Stimulated activated CD4-positive, alpha-beta T cell treated with anti-CD3 and anti-CD28 coated beads, Interleukin-12 subunit alpha, Interleukin-12 subunit beta, amount 100 ng/mL, for 4 hours (primary cell): ENCODE data around the gene KIF16B.
"Not testable (repeated sequence)": the region's sequence is repeated elsewhere in the genome, so short reads cannot be mapped to it uniquely, and the experiment has no call there.

Experiments used
- DNase-seq: peaks from one replicate; pipeline ENCODE4 v3.0.0-alpha.2; 2020

Gene KIF16B

DNA sequence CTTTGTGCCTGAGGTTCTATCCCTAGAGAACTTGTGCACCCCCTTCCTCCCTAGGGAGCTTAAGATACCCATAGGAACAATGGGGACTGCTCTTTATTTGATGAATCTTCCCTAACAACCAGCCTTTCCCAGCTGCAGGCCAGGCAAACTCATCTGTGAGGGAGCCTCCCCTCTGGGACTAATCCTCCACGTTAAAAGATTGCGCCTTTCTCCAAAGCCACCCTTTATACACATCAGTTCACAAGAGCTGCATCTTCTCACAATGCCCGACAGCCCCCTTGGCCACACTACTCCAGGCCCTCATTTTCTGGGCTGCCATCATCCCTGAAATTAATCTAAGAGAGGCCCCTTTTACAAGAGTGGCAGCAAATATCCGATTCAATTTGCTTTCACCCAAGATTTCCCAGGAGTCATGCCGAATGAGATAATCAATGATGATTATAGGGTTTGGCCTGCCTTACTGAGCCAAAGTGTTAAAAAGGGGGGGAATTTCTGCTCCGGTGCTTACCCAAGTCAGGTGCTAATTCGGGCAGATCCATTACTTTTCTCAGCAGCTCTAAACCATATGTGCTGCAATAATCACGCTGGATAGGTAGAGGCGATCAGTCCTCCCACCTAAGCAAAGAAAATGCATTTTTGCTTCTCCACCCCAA is 336.5 kb downstream of the KIF16B start:
- no peak for DNase-seq

DNA sequence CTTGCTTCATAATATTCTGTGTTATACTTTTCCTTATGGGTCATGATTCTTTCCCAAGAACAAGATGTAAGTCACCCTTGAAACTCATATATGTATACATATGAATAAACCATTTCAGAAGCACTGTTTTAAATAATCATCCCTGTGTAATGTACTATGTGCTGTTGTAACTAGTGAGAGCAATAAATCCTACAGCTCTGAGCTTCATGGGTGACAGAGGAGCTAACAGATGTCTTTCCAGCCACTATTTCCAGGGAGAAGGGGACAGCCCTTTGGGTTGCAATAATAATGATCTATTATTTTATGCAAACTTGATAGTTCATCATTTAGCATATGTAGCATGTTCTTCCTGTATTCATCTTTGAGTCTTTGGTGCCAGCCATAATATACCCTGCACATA is 342.8 kb downstream of the KIF16B start:
- no peak for DNase-seq

DNA sequence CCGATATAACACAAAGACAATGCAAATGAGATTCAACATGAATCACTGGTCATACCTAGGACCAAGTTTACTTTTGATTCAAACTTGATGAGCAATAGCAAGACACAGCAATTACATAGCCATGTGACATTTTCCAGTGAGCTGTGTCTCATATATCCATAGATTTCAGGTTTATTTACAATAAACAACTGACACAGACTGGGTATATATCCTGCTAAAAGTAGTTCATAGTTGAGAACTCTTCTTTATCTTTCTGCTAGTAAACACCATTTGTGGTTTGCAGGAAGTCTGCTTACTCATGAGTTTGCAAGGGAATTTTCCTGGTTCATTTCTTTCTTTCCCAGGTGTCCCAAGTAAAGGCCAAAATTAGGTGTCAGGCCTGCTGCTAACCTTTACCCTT is 343.4 kb downstream of the KIF16B start:
- no peak for DNase-seq

DNA sequence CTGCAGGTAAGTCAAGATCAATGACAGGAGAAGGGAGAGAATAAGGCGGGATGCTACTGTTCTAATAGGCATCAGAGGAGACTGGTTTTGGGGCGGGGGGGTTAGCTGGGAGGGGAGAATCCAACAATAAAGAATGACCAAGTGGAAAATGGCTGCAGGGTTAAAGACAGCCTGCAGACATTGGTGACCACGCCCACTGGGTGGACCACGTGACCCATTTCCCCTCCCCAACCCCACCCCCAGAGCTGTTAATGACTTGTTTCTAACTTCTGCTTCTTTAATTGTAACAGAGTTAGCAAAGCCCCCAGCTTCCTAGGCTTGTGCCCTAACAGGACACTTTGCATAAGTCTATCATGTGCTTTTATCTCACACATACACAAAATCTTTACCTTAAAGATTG is 344.5 kb downstream of the KIF16B start:
- DNase-seq, result no peak

DNA sequence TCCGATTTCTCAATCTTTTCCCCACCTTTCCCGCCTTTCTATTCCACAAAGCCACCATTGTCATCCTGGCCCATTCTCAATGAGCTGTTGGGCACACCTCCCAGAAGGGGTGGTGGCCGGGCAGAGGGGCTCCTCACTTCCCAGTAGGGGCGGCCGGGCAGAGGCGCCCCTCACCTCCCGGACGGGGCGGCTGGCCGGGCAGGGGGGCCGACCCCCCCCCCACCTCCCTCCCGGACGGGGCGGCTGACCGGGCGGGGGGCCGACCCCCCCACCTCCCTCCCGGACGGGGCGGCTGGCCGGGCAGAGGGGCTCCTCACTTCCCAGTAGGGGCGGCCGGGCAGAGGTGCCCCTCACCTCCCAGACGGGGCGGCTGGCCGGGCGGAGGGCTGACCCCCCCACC is 346.3 kb downstream of the KIF16B start:
- DNase-seq, result not testable (repeated sequence)

DNA sequence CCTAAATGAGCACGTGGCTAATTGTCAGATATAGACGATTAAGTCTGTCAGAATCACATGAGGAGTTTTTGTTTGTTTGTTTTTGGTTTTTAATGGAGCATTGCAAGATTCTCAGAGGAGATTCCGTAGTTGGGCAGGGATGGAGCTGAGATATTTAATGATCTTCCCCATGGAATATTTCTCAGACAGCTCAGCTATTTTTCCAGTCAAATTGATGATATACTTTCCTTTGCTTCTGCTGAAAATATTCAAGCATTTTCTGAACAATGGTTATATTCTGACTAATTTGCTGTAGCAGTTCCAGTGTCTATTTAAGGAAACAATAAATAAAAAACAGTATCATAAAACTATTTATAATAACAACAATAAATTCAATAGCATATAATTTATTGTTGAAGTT is 348.4 kb downstream of the KIF16B start:
- no peak for DNase-seq

DNA sequence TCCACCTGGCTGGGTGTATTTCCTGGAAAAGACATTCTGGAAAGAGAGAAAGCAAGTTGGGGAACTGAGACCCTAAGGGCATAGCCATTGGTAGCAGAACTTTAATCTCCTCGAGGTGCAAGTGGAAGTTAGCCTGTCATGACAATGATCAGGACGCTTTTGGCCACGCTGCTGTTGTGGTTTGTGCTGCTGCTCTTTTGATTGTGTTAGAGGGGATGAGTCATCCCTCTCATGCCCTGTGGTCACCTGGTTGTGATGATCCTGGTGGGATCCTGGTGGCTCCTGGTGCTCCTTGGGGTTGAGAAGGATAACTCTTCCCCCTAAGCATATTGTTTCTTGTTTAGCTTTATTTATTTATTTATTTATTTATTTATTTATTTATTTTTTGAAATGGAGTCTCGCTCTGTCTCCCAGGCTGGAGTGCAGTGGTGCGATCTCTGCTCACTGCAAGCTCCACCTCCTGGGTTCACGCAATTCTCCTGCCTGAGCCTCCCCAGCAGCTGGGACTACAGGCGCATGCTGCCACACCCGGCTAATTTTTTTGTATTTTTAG is 350.3 kb downstream of the KIF16B start:
- no peak for DNase-seq
